GM04504 (cell line): ENCODE results near the gene PANX2.
"Not testable (repeated sequence)": the region's sequence is repeated elsewhere in the genome, so short reads cannot be mapped to it uniquely, and the experiment has no call there.

ENCODE experiments used
- DNase-seq: peaks from one replicate; pipeline ENCODE4 v3.0.0-alpha.2; 2012; ENCODE audit warnings: low read depth

Gene PANX2

GRCh38 chr22:50199251-50199721 is 28.8 kb downstream of the PANX2 start:
- DNase-seq, result no peak

GRCh38 chr22:50199829-50200460 is 29.4 kb downstream of the PANX2 start:
- no peak for DNase-seq

GRCh38 chr22:50200461-50201190 is 30.1 kb downstream of the PANX2 start, which contains the start of gene SELENOO:
Gene SELENOO, plus strand, starts transcription at chr22:50201011. Its CDS starts 26 bp downstream, at chr22:50201037.
- peak; percentile 70 for DNase-seq

- no peak for DNase-seq
Observed at GRCh38 chr22:50201191-50202129, 30.9 kb downstream of the PANX2 start.

GRCh38 chr22:50202130-50202666 is 31.7 kb downstream of the PANX2 start:
- no peak for DNase-seq

DNA sequence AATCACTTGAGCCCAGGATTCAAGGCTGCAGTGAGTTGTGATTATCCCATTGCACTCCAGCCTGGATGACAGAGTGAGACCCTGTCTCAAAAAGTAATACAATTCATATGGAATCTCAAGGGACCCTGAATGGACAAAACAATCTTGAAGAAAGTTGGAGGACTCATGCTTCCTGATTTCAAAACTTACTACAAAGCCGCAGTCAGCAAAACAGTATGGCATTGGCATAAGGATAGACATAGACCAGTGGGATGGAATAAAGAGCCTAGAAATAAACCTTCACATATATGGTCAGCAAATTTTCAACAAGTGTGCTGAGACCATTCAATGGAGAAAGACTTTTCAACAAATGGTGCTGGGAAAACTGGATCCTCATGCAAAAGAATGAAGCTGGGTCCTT is 32.8 kb downstream of the PANX2 start:
- DNase-seq, result no peak

GRCh38 chr22:50204571-50204970 is 34.0 kb downstream of the PANX2 start:
- no peak for DNase-seq

GRCh38 chr22:50204998-50205397 is 34.5 kb downstream of the PANX2 start:
- not testable (repeated sequence) for DNase-seq

DNA sequence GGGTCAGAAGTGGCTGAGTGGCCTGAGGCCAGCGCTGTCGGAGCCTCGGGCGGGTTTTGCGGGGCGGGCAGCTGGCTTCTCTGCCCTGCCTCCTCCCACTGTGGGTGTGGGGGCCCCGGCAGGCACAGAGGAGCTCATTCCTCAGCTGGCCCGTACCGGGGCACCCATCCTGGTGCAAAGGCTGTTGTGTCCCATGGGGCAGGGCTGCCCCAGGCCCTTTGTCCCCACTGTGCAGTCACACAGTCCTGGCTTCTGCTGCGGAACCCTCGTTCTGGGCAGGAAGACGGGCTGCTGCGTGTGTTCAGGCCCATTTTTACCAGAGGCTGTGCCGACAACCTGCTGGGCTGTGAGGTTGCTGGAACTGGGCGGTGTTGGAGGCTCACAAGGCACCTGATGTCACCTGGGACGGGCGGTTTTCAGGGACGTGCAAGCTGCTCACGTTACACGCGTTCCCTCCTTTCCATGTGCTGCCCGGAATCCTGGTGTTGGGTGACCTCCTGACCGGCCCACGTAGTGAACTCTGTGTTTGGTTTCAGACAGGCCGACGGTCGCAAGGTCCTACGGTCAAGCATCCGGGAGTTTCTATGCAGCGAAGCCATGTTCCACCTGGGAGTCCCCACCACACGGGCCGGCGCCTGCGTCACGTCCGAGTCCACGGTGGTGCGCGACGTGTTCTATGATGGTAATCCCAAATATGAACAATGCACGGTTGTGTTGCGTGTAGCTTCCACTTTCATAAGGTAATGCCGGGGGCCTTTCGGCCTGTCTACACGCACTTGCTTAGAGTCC is 35.4 kb downstream of the PANX2 start:
- DNase-seq, result no peak

DNA sequence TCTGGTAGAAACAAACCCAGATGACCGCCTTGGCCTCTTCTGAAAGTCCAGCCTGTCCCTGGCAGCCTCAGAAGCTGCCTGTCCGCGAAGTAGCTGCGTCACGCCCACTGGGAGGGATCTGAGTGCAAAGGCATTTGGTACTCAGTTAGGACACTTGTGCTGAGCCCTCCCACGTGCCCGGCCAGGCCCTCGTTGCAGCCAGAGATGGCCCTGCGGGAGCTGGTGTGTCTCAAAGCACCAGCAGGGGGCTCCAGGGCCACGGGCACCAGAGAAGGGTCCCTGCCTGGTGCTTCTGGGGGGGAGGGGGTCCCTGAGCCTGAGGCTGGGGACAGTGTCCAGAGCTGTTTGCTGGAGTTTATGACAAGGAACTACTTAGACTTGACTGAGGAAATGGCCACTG is 36.1 kb downstream of the PANX2 start:
- no peak for DNase-seq

GRCh38 chr22:50207383-50208140 is 37.0 kb downstream of the PANX2 start:
- no peak for DNase-seq

GRCh38 chr22:50208430-50208938 is 38.0 kb downstream of the PANX2 start:
- DNase-seq, result no peak

- DNase-seq, result no peak
Observed at GRCh38 chr22:50208939-50209892, 38.7 kb downstream of the PANX2 start.

DNA sequence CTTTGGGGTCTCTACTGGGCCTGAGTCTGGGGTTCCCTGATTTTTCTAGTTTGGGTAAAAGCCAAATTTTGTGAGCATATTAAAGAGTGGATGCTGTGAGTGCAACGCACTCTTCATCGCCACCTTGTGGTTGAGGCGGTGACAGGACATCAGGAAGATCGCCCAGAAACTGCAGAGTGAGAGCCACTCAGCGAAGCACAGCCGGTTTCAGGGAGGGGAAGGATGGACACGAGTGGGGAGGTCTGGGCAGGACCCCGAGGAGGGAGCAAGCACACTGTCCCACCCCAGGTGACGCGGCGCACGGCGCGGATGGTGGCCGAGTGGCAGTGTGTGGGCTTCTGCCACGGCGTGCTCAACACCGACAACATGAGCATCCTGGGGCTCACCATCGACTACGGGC is 39.4 kb downstream of the PANX2 start:
- no peak for DNase-seq

GRCh38 chr22:50210378-50211139 is 40.0 kb downstream of the PANX2 start:
- DNase-seq, result no peak

DNA sequence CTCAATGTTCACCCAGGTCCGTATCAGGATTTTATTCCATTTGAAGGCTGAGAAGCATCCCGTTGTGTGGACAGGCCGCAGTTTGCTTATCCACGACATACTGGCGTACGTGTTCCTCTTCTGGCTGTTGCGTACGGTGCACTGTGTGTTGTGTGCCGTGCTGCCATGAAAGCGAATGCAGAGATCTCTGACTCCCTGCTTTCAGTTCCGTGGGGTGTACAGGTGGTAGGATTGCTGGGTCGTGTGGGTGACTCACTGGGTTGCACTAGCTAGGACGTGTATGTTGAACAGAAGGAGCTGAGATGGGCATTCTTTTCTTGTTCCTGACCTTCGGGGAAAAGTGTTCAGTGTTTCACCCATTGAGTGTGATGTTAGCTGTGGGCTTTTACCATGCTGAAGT is 40.6 kb downstream of the PANX2 start:
- no peak for DNase-seq

GRCh38 chr22:50213263-50213662 is 42.7 kb downstream of the PANX2 start:
- no peak for DNase-seq

- no peak for DNase-seq
Observed at GRCh38 chr22:50215297-50216054, 44.9 kb downstream of the PANX2 start.
